ENCODE data around the gene RABGAP1L.

RABGAP1L gene

DNA sequence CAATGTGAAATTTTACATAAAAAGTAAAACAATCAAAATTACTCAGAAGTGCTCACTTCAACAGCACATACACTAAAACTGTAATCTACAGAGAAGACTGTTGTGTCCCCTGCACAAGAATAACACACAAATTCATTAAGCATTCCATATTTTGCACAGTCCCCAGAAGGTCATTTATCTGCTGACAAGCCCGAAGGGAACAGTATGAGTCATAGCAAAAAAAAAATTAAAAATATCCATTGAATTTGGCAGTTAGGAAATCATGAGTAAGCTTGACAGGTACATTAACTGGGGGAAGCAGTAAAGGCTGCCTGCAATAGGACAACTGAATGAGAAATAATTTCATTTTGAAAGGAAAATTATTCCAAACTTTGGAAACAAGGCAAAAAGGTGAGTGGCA, 837.2 kb downstream of the RABGAP1L start:
- ChIA-PET CTCF (interaction anchor here (1.8 to 2.7 kb wide), 3 partner anchors 13 to 226 kb away, joined by 5 to 16 read pairs (median 6); no protein-coding TSS in a partner anchor), POLR2A (interaction anchor here (0.6 kb wide), 1 partner anchor 197 kb away, joined by 3 read pairs; no protein-coding TSS in a partner anchor)
- no peak for DNase-seq (ENCODE audit: low read depth, low spot score)
- no peak overlapping the region for H3K4me3 ChIP-seq (ENCODE audit: low read depth, low read length)
- no peak for TF ChIP-seq CTCF (IDR thresholded peaks at IDR 0.05; ENCODE audit: insufficient read depth, low read length, missing control alignments)

DNA sequence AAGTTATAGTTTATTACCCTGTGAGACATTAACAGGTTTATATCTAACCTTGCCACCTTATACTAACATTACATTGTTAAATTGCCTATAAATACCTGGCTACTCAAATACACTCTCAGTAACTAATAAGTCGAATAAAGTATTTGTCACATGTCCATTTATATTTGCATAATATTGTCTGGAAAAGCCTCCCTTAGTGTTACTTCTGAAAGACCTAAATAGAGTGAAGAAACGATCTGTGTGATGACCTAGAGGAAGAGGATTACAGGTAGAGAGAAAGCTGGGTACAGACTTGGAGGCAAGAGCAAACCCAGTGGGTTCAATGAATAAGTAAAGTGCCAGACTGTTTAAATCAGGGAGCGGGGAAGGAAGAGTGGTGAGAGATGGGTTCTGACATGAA, 837.7 kb downstream of the RABGAP1L start:
- DNase-seq (ENCODE audit: low read depth, low spot score) = no peak
- no peak for TF ChIP-seq CTCF (IDR thresholded peaks at IDR 0.05; ENCODE audit: insufficient read depth, low read length, missing control alignments)
- H3K4me3 ChIP-seq (ENCODE audit: low read depth, low read length) = no peak overlapping the region
- CTCF ChIA-PET = interaction anchor here (0.9 to 4.7 kb wide), 5 partner anchors 8 to 251 kb away, joined by 3 to 71 read pairs (median 16); no protein-coding TSS in a partner anchor
- POLR2A ChIA-PET = no interaction called here

- H3K4me3 ChIP-seq (ENCODE audit: low read depth, low read length) = peak overlapping the region; percentile 61
- ChIA-PET CTCF (interaction anchor here (1.0 to 4.7 kb wide), 17 partner anchors 9 to 736 kb away, joined by 3 to 71 read pairs (median 5); partner anchors contain the start of gene MRPS14), POLR2A (interaction anchor here (0.6 to 3.2 kb wide), 7 partner anchors 8 to 1555 kb away, joined by 3 to 35 read pairs (median 8); partner anchors contain the start of gene MRPS14)
- peak; percentile 54 for TF ChIP-seq CTCF (IDR thresholded peaks at IDR 0.05; ENCODE audit: insufficient read depth, low read length, missing control alignments)
- DNase-seq (ENCODE audit: low read depth, low spot score) = no peak
Measured at GRCh38 chr1:174998569-174999215, 839.4 kb downstream of the RABGAP1L start.

DNA sequence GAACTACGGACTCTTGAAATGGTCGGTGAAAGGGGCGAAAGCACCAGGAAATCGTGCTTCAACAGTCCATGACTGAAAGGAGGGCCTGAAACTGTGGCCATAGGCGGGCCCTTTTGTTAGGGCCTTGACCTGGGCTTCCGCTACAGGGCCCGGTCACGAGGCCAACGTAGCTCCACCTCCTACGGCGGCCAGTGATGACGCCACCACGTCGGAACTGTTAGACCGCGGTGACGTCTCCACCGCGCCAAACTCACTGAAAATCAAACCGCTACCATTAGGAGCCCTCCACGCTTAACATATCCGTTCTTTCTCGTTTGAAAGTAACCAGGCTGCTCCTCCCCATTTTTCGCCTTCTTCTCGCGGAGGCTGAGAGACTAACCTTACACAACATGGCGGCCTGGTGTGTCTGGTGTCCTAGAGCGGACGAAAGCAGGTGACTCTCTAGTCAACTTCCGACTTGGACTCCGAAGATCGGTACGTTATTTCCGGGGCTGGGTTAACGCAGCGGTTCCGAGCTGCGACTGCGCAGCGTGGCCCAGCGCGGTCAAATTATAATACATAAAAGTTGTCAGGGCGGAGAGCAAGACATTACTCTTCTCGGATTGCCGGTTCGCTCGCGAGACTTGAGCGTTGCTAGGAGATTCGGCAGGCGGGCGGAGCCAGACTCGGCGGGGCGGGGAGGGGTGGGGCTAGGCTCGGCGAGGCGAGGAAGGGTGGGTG, 840.1 kb downstream of the RABGAP1L start:
- no peak for TF ChIP-seq CTCF (IDR thresholded peaks at IDR 0.05; ENCODE audit: insufficient read depth, low read length, missing control alignments)
- CTCF ChIA-PET = interaction anchor here (1.0 to 4.7 kb wide), 16 partner anchors 8 to 736 kb away, joined by 3 to 71 read pairs (median 5); partner anchors contain the start of gene MRPS14
- POLR2A ChIA-PET = interaction anchor here (0.6 to 3.2 kb wide), 8 partner anchors 9 to 1555 kb away, joined by 3 to 35 read pairs (median 8); partner anchors contain the start of gene MRPS14
- DNase-seq (ENCODE audit: low read depth, low spot score) = peak; percentile 98
- H3K4me3 ChIP-seq (ENCODE audit: low read depth, low read length) = peak overlapping the region; percentile 86

GRCh38 chr1:174999936-175000696, 840.8 kb downstream of the RABGAP1L start, which contains the start of gene CACYBP:
Gene CACYBP (plus strand): TSS chr1:174999947. CDS start chr1:175000181, 234 bp downstream.
- POLR2A ChIA-PET = interaction anchor here (0.7 to 3.2 kb wide), 6 partner anchors 15 to 211 kb away, joined by 3 to 35 read pairs (median 9); partner anchors contain the start of gene MRPS14
- DNase-seq (ENCODE audit: low read depth, low spot score) = no peak
- peak within 1 kb of the TSS; percentile 86 for H3K4me3 ChIP-seq (ENCODE audit: low read depth, low read length)
- CTCF ChIA-PET = interaction anchor here (0.9 to 4.7 kb wide), 6 partner anchors 10 to 228 kb away, joined by 3 to 71 read pairs (median 4); no protein-coding TSS in a partner anchor
- no peak for TF ChIP-seq CTCF (IDR thresholded peaks at IDR 0.05; ENCODE audit: insufficient read depth, low read length, missing control alignments)
